HepG2 (cell line): ENCODE measurements around the gene TTC23L. TPM values are rescaled to one million over a fixed set of nuclear protein-coding genes. Genes with fewer than 3 reads are reported as not detected.

Experiments used
- ATAC-seq: fragments of 200-7000 bp; cut with Tn5 transposase; 3 replicates; pipeline ENCODE4 v1.9.1; 2020; ENCODE audit warnings: mild to moderate bottlenecking, moderate library complexity
- BruUV-seq: library from RNA; stranded (reverse); fragments of 400-500 nt; replicated peaks from 2 replicates; lab custom pipeline; 2021; lab: Mats Ljungman, UMichigan
- CTCF ChIA-PET: fragments of 300-600 bp; formaldehyde crosslinking; extraction: SDS; loops from one replicate; lab custom pipeline; 2021; ENCODE audit warnings: low total read pairs, inconsistent platforms, low intra/inter-chr PET ratio; lab: Yijun Ruan, JAX
- POLR2A ChIA-PET: fragments of 350-600 bp; sonication (Branson Sonifier 250); formaldehyde crosslinking; loops from one replicate; lab custom pipeline; 2020; ENCODE audit warnings: antibody characterized with exemption, inconsistent platforms; lab: Yijun Ruan, JAX
- DNase-seq: peaks from one replicate; pipeline ENCODE4 v3.0.0-alpha.2; 2015; ENCODE audit warnings: low spot score
- FAIRE-seq: peaks from 3 replicates; lab custom pipeline; 2011; peaks lifted over from hg19 to GRCh38; lab: Jason Lieb, UNC
- H2AFZ ChIP-seq: one replicate; pipeline ENCODE4 v1.6.1; 2011; ENCODE audit warnings: low read length, inconsistent platforms
- H3K27ac ChIP-seq: fragments of 300-600 bp; 3 replicates; pipeline ENCODE4 v1.8.0; 2011; ENCODE audit warnings: mixed run types, mild to moderate bottlenecking, mixed read lengths, low read length, inconsistent platforms; ENCODE audit not compliant: insufficient read depth; ENCODE audit errors: extremely low read length
- H3K27me3 ChIP-seq, 2 experiments: fragments of 200-600 bp in 1 of 2; 2 replicates in 1 of 2; 3 replicates in 1 of 2; pipeline versions ENCODE4 v1.6.0 to v1.8.0; 2011; ENCODE audit warnings: low read length in 2 of 2, mild to moderate bottlenecking in 2 of 2, moderate library complexity in 2 of 2, inconsistent platforms in 1 of 2; ENCODE audit not compliant: insufficient read depth in 2 of 2, control insufficient read depth in 1 of 2
- H3K36me3 ChIP-seq, 2 experiments: fragments of 200-600 bp in 1 of 2; replicated peaks in 1 of 2; 2 replicates in 1 of 2; 3 replicates in 1 of 2; pipeline versions ENCODE4 v1.5.1 to v1.8.0; 2011; ENCODE audit warnings: low read length in 2 of 2, inconsistent platforms in 1 of 2; ENCODE audit not compliant: insufficient read depth in 2 of 2, control insufficient read depth in 1 of 2
- H3K4me1 ChIP-seq: 2 replicates; pipeline ENCODE4 v1.5.1; 2012; ENCODE audit warnings: low read length, inconsistent platforms; ENCODE audit not compliant: insufficient read depth
- H3K4me2 ChIP-seq: 2 replicates; pipeline ENCODE4 v1.6.0; 2011; ENCODE audit warnings: low read depth, low read length, inconsistent platforms
- H3K4me3 ChIP-seq, 3 experiments: fragments of 200-600 bp in 1 of 3; sonication (generic), shearing (Covaris generic) in 1 of 3; replicated peaks in 1 of 3; 2 replicates each; pipeline ENCODE4 v1.5.1; 2011 to 2016; ENCODE audit warnings: low read length in 3 of 3, inconsistent platforms in 2 of 3, low read depth in 2 of 3, mild to moderate bottlenecking in 2 of 3, control low read depth in 1 of 3, mixed read lengths in 1 of 3; ENCODE audit not compliant: insufficient read depth in 1 of 3
- H3K79me2 ChIP-seq: one replicate; pipeline ENCODE4 v1.6.1; 2011; ENCODE audit warnings: low read length, inconsistent platforms; ENCODE audit not compliant: insufficient read depth
- H3K9ac ChIP-seq: 2 replicates; pipeline ENCODE4 v1.6.0; 2011; ENCODE audit warnings: mild to moderate bottlenecking, low read depth, low read length, inconsistent platforms; ENCODE audit not compliant: insufficient read depth
- H3K9me3 ChIP-seq: 2 replicates; pipeline ENCODE4 v1.5.1; 2012; ENCODE audit warnings: mild to moderate bottlenecking, low read length
- H4K20me1 ChIP-seq: 2 replicates; pipeline ENCODE4 v1.6.0; 2011; ENCODE audit warnings: inconsistent platforms, mild to moderate bottlenecking, low read length, moderate library complexity; ENCODE audit not compliant: insufficient read depth
- GTF2F1 ChIP-seq: fragments of 150-350 bp; IDR thresholded peaks from 2 replicates; pipeline ENCODE4 v1.6.1; 2014; ENCODE audit warnings: low read length
- LCORL ChIP-seq, 2 experiments: fragments of 450-650 bp in 1 of 2; sonication (generic) in 1 of 2; formaldehyde crosslinking in 1 of 2; IDR thresholded peaks; 2 replicates each; pipeline versions ENCODE4 v1.5.0 to v1.6.1; 2017 to 2020; ENCODE audit warnings: antibody characterized with exemption in 1 of 2, missing genetic modification reagents in 1 of 2
- SNAI1 ChIP-seq: sonication (generic); formaldehyde crosslinking; IDR thresholded peaks from 2 replicates; pipeline ENCODE4 v1.5.0; 2020; ENCODE audit warnings: mild to moderate bottlenecking, missing genetic modification reagents, borderline replicate concordance
- ZNF256 ChIP-seq: sonication (generic); formaldehyde crosslinking; conservative IDR thresholded peaks from 2 replicates; pipeline ENCODE4 v1.4.0; 2020; ENCODE audit warnings: missing genetic modification reagents
- ZNF343 ChIP-seq: sonication (generic); formaldehyde crosslinking; IDR thresholded peaks from 2 replicates; pipeline ENCODE4 v1.4.0; 2020; ENCODE audit warnings: mild to moderate bottlenecking, missing genetic modification reagents
- ZNF777 ChIP-seq: sonication (generic); formaldehyde crosslinking; IDR thresholded peaks from 2 replicates; pipeline ENCODE4 v1.4.0; 2020; ENCODE audit warnings: missing genetic modification reagents
- ZSCAN21 ChIP-seq: sonication (generic); formaldehyde crosslinking; IDR thresholded peaks from 2 replicates; pipeline ENCODE4 v1.8.0; 2022; ENCODE audit warnings: mild to moderate bottlenecking, missing genetic modification reagents, moderate library complexity, borderline replicate concordance
- WGBS: methylation state at CpG from one replicate; pipeline ENCODE4 v1.1.6; 2017; ENCODE audit warnings: low lambda C conversion rate; 5-methylcytosine and 5-hydroxymethylcytosine counted together
- in situ Hi-C: cut with HindIII; loops from 2 replicates; pipeline ENCODE4 v1.10.0; 2017; ENCODE audit warnings: low pct_unique_long_range_greater_than_20kb; ENCODE audit not compliant: extremely low pct_ligation_motif_present
- intact Hi-C: fragments of 100-400 bp; cut with micrococcal nuclease; formaldehyde crosslinking; loops from one replicate; pipeline ENCODE4 v1.10.0; 2022; ENCODE audit not compliant: unreplicated experiment
- polyA plus RNA-seq, 8 experiments: library from polyadenylated mRNA; depleted of rRNA in 3 of 8; stranded (reverse) in 7 of 8; unstranded in 1 of 8; fragments of >200 nt; fragmentation: Illumina TruSeq in 4 of 8; extraction: Trizol in 4 of 8; gene quantifications; 2 replicates each; pipeline versions ENCODE4 v1.2.1 to v1.2.3, GENCODE V29; 2011 to 2016; ENCODE audit warnings: low read depth in 4 of 8, missing spikeins in 1 of 8, mixed read lengths in 1 of 8; ENCODE audit not compliant: insufficient read depth in 1 of 8
- total RNA-seq, 5 experiments: library from RNA; depleted of rRNA; stranded (reverse); fragments of >200 nt; fragmentation: Illumina TruSeq; extraction: Trizol; gene quantifications; 2 replicates each; pipeline ENCODE4 v1.2.3, GENCODE V29; 2016; ENCODE audit warnings: low read depth in 1 of 5
- TF ChIP-seq, protein P1 (sequence below): IDR thresholded peaks from 2 replicates; pipeline ENCODE4 v1.6.1; 2016; ENCODE audit warnings: low read depth
- TF ChIP-seq, protein P2 (sequence below): sonication (generic); formaldehyde crosslinking; IDR thresholded peaks from 2 replicates; pipeline ENCODE4 v1.8.0; 2022; ENCODE audit warnings: mild to moderate bottlenecking, missing genetic modification reagents, borderline replicate concordance
- TF ChIP-seq, protein P3 (sequence below): sonication (generic); formaldehyde crosslinking; IDR thresholded peaks from 2 replicates; pipeline ENCODE4 v1.8.0; 2022; ENCODE audit warnings: mild to moderate bottlenecking, missing genetic modification reagents, moderate library complexity
- TF ChIP-seq, protein P4 (sequence below): sonication (generic); formaldehyde crosslinking; conservative IDR thresholded peaks from 2 replicates; pipeline ENCODE4 v1.5.0; 2020; ENCODE audit warnings: missing genetic modification reagents

TTC23L gene
- total and polyA plus RNA-seq, 2 of the 13 experiments (the other 11 are each of a cell fraction or from before 2014, with no cell fraction given), result 0.37 to 1.4 TPM

DNA sequence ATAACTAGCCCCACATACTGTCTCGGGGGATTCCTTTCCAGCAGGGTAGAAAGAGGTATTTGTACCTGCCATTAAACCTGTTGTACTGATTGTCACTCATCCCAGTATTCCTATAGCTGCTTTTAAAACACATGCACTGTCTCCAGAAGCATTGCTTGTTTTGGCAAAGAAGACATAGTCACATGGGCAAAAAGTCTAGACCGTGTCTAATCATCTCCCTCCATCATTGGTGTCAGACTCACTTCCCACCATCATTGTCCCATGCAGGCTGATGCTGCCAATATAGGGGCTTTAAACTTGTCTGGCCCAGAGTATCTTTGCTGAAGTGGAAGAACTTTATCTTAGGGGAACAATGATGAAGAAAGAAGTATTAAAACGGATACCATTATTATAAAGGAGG lies 103.0 kb downstream of the TTC23L start:
- Histone ChIP-seq H3K4me1 (no peaks in the 10 kb centered on the region), H2AFZ (no peak overlapping the region), H3K36me3 (peaks cover 20 to 53% of the 10 kb centered on the region in 2 experiments; a peak in 4 of 5 replicates), H3K27me3 (no peaks in the 10 kb centered on the region), H3K27ac (no peak overlapping the region), H3K4me2 (no peak overlapping the region), H3K79me2 (no peaks in the 10 kb centered on the region), H3K9me3 (no peaks in the 10 kb centered on the region), H3K9ac (no peak overlapping the region), H4K20me1 (no peaks in the 10 kb centered on the region), H3K4me3 (no peak overlapping the region)
- ATAC-seq (no peak), FAIRE-seq (no peak), DNase-seq (no peak)
- in situ Hi-C loops, result no loop called here
- TF ChIP-seq, protein P1, sequence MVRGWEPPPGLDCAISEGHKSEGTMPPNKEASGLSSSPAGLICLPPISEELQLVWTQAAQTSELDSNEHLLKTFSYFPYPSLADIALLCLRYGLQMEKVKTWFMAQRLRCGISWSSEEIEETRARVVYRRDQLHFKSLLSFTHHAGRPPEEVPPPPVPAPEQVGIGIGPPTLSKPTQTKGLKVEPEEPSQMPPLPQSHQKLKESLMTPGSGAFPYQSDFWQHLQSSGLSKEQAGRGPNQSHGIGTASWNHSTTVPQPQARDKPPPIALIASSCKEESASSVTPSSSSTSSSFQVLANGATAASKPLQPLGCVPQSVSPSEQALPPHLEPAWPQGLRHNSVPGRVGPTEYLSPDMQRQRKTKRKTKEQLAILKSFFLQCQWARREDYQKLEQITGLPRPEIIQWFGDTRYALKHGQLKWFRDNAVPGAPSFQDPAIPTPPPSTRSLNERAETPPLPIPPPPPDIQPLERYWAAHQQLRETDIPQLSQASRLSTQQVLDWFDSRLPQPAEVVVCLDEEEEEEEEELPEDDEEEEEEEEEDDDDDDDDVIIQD (CRISPR knock-in tag), result no peak
- TF ChIP-seq ZSCAN21 (CRISPR knock-in tag), result no peak
- TF ChIP-seq ZNF343, result no peak
- CTCF ChIA-PET, result no interaction called here
- intact Hi-C loops, result no loop called here
- WGBS, result 95% methylated on average over 3 of the region's 3 CpGs
- no TSS peak for BruUV-seq
- POLR2A ChIA-PET, result no interaction called here

DNA sequence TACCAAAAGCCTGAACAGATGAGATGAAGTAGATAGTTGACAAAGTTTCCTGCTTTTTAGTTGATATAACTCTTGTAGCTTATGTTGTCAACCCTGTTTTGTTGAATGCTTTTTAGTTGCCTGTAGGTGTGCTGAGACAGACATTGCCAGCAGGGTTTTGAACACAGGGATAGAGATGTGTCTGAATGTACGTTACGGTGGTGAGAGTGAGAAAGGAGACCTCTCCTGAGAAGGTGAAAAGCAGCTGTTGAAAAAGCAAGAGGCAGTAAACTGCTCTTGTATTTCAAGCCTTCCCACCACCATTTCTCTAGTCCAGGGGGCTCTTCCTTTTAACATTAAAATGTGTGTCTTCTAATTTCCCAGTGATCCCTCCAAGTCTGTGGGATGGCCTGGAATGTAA lies 105.1 kb downstream of the TTC23L start:
- no peak for FAIRE-seq
- peaks cover 12 to 48% of the 10 kb centered on the region in 2 experiments; a peak in 4 of 5 replicates for H3K36me3 ChIP-seq

More for the DNA sequence above, 105.1 kb downstream of the TTC23L start:
- CTCF ChIA-PET, result no interaction called here
- Histone ChIP-seq H3K4me2 (no peak overlapping the region), H3K9me3 (no peaks in the 10 kb centered on the region), H3K27me3 (no peaks in the 10 kb centered on the region)
- DNase-seq (no peak), ATAC-seq (no peak)
- in situ Hi-C loops (no loop called here), intact Hi-C loops (no loop called here)
- POLR2A ChIA-PET, result no interaction called here
- TF ChIP-seq, protein P2, sequence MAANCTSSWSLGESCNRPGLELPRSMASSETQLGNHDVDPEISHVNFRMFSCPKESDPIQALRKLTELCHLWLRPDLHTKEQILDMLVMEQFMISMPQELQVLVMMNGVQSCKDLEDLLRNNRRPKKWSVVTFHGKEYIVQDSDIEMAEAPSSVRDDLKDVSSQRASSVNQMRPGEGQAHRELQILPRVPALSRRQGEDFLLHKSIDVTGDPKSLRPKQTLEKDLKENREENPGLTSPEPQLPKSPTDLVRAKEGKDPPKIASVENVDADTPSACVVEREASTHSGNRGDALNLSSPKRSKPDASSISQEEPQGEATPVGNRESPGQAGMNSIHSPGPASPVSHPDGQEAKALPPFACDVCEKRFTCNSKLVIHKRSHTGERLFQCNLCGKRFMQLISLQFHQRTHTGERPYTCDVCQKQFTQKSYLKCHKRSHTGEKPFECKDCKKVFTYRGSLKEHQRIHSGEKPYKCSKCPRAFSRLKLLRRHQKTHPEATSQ, result no peak
- TF ChIP-seq LCORL (IDR thresholded peaks at IDR 0.05) (no peak), LCORL (CRISPR knock-in tag; IDR thresholded peaks at IDR 0.05) (no peak), ZNF256 (CRISPR knock-in tag) (no peak), SNAI1 (CRISPR knock-in tag) (no peak), GTF2F1 (no peak), ZNF777 (no peak)
- TF ChIP-seq, protein P3, sequence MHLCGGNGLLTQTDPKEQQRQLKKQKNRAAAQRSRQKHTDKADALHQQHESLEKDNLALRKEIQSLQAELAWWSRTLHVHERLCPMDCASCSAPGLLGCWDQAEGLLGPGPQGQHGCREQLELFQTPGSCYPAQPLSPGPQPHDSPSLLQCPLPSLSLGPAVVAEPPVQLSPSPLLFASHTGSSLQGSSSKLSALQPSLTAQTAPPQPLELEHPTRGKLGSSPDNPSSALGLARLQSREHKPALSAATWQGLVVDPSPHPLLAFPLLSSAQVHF (CRISPR knock-in tag), result no peak
- TF ChIP-seq, protein P4, sequence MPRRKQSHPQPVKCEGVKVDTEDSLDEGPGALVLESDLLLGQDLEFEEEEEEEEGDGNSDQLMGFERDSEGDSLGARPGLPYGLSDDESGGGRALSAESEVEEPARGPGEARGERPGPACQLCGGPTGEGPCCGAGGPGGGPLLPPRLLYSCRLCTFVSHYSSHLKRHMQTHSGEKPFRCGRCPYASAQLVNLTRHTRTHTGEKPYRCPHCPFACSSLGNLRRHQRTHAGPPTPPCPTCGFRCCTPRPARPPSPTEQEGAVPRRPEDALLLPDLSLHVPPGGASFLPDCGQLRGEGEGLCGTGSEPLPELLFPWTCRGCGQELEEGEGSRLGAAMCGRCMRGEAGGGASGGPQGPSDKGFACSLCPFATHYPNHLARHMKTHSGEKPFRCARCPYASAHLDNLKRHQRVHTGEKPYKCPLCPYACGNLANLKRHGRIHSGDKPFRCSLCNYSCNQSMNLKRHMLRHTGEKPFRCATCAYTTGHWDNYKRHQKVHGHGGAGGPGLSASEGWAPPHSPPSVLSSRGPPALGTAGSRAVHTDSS (CRISPR knock-in tag), result no peak
- TF ChIP-seq, all 625 proteins: peak for 0
- no peaks in the 10 kb centered on the region for H4K20me1 ChIP-seq
- H3K4me3 ChIP-seq, result no peak overlapping the region
- BruUV-seq, result no TSS peak
- no peaks in the 10 kb centered on the region for H3K4me1 ChIP-seq
- H3K79me2 ChIP-seq, result no peaks in the 10 kb centered on the region
- no peak overlapping the region for H3K27ac ChIP-seq
- no peak overlapping the region for H2AFZ ChIP-seq
- H3K9ac ChIP-seq, result no peak overlapping the region
- WGBS, result 98% methylated on average over 2 of the region's 2 CpGs
